ENCODE measurements around the gene UCP2.

The UCP2 gene

DNA sequence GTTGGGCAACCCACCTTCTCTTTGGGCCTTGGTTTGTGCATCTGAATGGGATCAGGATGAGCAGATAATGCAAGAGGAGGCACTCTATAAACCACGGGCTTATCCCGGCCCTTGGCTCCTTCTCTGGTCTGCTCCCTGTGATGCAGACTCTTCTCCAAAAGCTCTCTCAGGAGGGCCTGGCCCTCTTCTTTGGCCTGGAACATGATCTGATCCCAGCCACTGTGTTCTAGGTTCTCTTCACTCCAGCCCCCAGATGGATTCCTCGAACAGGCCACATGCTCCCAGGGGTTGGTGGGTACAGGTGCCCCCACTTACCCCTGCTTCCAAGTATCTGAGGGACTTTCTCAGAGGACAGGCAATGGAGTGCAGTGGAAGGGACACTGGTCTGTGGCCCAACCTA, 35.0 kb upstream of the UCP2 start:
- DNase-seq, result no peak
- no peaks in the 10 kb centered on the region for H3K9me3 ChIP-seq
- H3K4me3 ChIP-seq (ENCODE audit: low read depth, low read length), result no peak overlapping the region
- TF ChIP-seq, protein P1, sequence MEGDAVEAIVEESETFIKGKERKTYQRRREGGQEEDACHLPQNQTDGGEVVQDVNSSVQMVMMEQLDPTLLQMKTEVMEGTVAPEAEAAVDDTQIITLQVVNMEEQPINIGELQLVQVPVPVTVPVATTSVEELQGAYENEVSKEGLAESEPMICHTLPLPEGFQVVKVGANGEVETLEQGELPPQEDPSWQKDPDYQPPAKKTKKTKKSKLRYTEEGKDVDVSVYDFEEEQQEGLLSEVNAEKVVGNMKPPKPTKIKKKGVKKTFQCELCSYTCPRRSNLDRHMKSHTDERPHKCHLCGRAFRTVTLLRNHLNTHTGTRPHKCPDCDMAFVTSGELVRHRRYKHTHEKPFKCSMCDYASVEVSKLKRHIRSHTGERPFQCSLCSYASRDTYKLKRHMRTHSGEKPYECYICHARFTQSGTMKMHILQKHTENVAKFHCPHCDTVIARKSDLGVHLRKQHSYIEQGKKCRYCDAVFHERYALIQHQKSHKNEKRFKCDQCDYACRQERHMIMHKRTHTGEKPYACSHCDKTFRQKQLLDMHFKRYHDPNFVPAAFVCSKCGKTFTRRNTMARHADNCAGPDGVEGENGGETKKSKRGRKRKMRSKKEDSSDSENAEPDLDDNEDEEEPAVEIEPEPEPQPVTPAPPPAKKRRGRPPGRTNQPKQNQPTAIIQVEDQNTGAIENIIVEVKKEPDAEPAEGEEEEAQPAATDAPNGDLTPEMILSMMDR (IDR thresholded peaks at IDR 0.05; ENCODE audit: low read depth, low read length), result no peak
- peaks cover 16% of the 10 kb centered on the region for H3K36me3 ChIP-seq
- H3K27me3 ChIP-seq, result no peaks in the 10 kb centered on the region
- H3K4me1 ChIP-seq, result no peaks in the 10 kb centered on the region

DNA sequence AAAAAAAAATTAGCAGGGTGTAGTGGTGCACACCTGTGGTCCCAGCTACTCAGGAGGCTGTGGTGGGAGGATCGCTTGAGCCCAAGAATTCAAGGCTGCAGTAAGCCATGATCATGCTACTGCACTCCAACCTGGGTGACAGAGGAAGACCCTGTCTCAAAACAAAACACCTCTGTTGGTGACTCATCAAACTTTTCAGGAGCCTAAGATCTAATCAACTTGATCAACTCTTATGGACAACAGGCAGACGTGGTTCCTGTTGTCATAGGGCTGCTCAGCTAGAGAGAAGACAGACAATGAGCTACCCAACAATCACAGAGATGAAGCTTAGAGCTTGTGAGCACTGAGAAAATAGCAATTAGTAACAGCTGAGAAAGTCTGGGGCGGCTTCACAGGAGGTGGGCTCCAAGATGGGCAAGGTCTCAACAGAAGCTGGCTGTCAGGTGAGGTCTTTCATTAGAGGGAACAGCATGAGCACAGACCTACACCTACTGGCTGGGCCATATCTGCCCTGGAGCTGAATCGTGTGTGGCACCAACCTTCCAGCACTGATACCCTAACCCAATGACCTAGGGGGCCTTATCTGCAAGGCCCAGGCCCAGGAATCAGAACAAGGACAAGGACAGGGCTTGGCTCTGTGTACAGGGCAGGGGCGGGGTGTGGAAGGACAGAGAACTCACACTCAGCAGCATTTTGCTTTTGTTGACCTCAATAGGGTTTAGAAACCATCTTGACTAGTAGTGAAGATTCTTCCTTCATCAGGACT, 33.5 kb upstream of the UCP2 start:
- no peak overlapping the region for H3K4me3 ChIP-seq (ENCODE audit: low read depth, low read length)
- no peaks in the 10 kb centered on the region for H3K27me3 ChIP-seq
- H3K9me3 ChIP-seq, result no peaks in the 10 kb centered on the region
- DNase-seq, result no peak
- no peaks in the 10 kb centered on the region for H3K4me1 ChIP-seq
- TF ChIP-seq, protein P1 (IDR thresholded peaks at IDR 0.05; ENCODE audit: low read depth, low read length), result no peak
- peaks cover 16% of the 10 kb centered on the region for H3K36me3 ChIP-seq

DNA sequence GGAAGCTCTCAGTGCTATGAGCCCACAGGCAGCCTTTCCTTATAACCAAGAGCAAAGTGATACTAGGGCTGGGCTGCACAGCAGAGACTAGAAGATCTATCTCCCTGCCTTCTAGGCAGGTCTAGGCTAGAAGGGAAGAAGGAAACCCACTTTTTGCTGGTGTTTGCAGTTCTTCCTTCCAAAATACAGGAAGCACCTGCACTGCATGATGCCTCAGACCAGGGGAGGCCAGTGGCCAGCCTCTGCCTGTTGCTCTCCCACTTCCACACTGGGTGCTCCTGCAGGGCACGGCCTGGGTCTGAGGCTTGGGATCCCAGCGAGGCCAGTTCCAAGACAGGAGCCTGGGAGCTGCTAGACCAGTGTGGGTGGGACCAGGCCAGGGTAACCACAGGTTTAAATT, 32.2 kb upstream of the UCP2 start:
- Histone ChIP-seq H3K27me3 (no peaks in the 10 kb centered on the region), H3K36me3 (peaks cover 12% of the 10 kb centered on the region), H3K4me1 (no peaks in the 10 kb centered on the region), H3K9me3 (no peaks in the 10 kb centered on the region), H3K4me3 (ENCODE audit: low read depth, low read length) (no peak overlapping the region)
- TF ChIP-seq, protein P1 (IDR thresholded peaks at IDR 0.05; ENCODE audit: low read depth, low read length), result no peak
- DNase-seq, result no peak

DNA sequence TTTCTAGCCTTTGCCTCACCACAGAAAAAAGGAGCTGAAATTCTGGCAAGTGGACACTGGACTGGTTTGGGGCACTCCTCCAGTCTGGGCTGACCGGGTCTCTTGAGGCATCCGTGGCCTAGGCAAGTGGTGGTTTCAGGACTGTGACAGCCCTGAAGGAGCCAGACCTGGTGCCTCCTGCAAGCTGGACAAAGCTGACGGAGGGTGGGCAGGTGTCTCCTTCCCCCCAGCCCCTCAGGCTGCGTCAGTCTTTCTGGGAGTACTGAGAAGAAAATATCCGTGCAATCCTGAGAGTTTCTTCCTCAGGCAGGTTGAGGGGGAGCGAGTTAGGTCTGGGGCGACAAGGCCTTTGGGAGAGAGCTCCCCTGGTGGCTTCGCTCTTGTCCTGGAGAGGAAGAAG, 30.5 kb upstream of the UCP2 start:
- DNase-seq, result no peak
- Histone ChIP-seq H3K9me3 (no peaks in the 10 kb centered on the region), H3K4me3 (ENCODE audit: low read depth, low read length) (no peak overlapping the region), H3K36me3 (peaks cover 9% of the 10 kb centered on the region; the same call in 1 of the 2 replicates), H3K27me3 (no peaks in the 10 kb centered on the region), H3K4me1 (no peaks in the 10 kb centered on the region)
- TF ChIP-seq, protein P1 (IDR thresholded peaks at IDR 0.05; ENCODE audit: low read depth, low read length), result no peak

DNA sequence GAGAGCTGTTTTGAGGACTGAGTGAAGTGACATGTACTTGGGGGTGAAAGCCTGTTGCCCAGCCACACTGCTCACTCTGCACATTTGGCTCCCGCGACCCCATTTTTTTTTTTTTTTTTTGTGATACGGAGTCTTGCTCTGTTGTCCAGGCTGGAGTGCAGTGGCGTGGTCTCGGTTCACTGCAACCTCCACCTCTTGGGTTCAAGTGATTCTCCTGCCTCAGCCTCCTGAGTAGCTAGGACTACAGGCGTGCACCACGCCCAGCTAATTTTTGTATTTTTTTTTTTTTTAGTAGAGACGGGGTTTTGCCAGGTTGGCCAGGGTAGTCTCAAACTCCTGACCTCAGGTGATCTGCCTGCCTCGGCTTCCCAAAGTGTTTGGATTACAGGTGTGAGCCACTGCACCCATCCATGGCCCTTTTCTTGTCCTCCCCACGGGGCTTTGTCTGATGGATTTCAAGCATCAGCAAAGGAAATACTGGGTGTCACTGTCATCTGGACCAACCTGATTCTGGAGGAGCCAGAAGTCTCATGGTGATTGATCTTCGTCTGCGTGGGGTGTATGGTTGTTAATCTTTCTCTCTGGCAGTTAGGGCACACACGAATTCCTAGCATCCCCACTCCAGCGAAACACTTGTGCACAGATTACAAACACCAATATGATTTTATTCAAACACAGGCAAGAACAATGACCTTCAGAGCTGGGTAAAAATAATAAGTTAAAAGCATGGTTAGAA, 29.6 kb upstream of the UCP2 start:
- no peaks in the 10 kb centered on the region for H3K27me3 ChIP-seq
- no peaks in the 10 kb centered on the region for H3K4me1 ChIP-seq
- no peak for DNase-seq
- no peak overlapping the region for H3K4me3 ChIP-seq (ENCODE audit: low read depth, low read length)
- H3K9me3 ChIP-seq, result no peaks in the 10 kb centered on the region
- H3K36me3 ChIP-seq, result peaks cover 9% of the 10 kb centered on the region; the same call in 1 of the 2 replicates
- TF ChIP-seq, protein P1 (IDR thresholded peaks at IDR 0.05; ENCODE audit: low read depth, low read length), result no peak

All from BE2C (cell line).